Gastroesophageal sphincter (tissue), 3 donors: ENCODE measurements around the gene PRDM16.

Source experiments
- EP300 ChIP-seq: sonication (generic); formaldehyde crosslinking; IDR thresholded peaks from one replicate; pipeline ENCODE4 v1.6.1; 2017; ENCODE audit warnings: antibody characterized with exemption, mild to moderate bottlenecking
- POLR2A ChIP-seq, 2 donors: fragments of 450-650 bp; IDR thresholded peaks; one replicate each; pipeline ENCODE4 v1.6.1; 2017; ENCODE audit warnings: antibody characterized with exemption in 2 of 2, mild to moderate bottlenecking in 2 of 2, moderate library complexity in 1 of 2
- POLR2AphosphoS5 ChIP-seq: sonication (generic); formaldehyde crosslinking; IDR thresholded peaks from one replicate; pipeline ENCODE4 v1.6.1; 2017; ENCODE audit warnings: antibody characterized with exemption
- TF ChIP-seq, protein P1 (sequence below), 4 experiments: fragments of 200-600 bp in 2 of 4; fragments of 450-650 bp in 2 of 4; sonication (generic) in 1 of 4; IDR thresholded peaks; one replicate each; pipeline ENCODE4 v1.5.1; 2017 to 2019; ENCODE audit warnings: antibody characterized with exemption in 4 of 4, mild to moderate bottlenecking in 2 of 4, moderate library complexity in 2 of 4

DNA sequence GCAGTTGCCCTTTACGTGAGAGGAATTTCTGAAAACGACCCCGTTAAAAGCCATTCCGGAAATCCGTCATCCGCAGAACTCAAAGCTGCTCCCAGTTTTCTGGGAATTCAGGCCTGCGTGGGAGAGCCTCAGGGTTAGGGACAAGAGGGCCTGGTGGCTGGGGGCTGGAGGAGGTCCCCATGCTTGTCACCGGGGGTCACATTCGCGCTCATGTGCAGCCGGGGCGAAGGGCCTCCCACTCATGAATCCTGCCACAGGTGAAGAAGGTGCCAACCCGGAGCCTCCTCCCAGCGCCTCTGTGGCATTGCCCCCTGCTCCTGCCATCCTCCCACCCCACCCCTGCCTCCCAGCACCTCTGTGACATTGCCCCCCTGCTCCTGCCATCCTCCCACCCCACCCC is 98.3 kb downstream of the PRDM16 start:
- TF ChIP-seq, protein P1, sequence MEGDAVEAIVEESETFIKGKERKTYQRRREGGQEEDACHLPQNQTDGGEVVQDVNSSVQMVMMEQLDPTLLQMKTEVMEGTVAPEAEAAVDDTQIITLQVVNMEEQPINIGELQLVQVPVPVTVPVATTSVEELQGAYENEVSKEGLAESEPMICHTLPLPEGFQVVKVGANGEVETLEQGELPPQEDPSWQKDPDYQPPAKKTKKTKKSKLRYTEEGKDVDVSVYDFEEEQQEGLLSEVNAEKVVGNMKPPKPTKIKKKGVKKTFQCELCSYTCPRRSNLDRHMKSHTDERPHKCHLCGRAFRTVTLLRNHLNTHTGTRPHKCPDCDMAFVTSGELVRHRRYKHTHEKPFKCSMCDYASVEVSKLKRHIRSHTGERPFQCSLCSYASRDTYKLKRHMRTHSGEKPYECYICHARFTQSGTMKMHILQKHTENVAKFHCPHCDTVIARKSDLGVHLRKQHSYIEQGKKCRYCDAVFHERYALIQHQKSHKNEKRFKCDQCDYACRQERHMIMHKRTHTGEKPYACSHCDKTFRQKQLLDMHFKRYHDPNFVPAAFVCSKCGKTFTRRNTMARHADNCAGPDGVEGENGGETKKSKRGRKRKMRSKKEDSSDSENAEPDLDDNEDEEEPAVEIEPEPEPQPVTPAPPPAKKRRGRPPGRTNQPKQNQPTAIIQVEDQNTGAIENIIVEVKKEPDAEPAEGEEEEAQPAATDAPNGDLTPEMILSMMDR (IDR thresholded peaks at IDR 0.05): no peak
- TF ChIP-seq POLR2AphosphoS5 (no peak), POLR2A (IDR thresholded peaks at IDR 0.05) (no peak), EP300 (no peak)
